ENCODE measurements around the gene ARSG. TPM values are rescaled to one million over a fixed set of nuclear protein-coding genes. Genes with fewer than 3 reads are reported as not detected.

The ARSG gene
- polyA plus RNA-seq, 1 donor (not counting 4 experiments of a cell fraction or from before 2014, with no cell fraction given), result 0.41 TPM

- Histone ChIP-seq H3K9me3 (ENCODE audit: control insufficient read depth, low read depth, low read length) (no peaks in the 10 kb centered on the region), H3K4me3 (ENCODE audit: control insufficient read depth in 2 of 3, extremely low read depth in 1 of 3, insufficient read depth in 2 of 3, low read depth in 1 of 3, low read length in 3 of 3) (no peak overlapping the region), H3K4me1 (ENCODE audit: control insufficient read depth, extremely low read depth, insufficient read depth, low read length) (peaks cover 18% of the 10 kb centered on the region), H3K9ac (ENCODE audit: control insufficient read depth, extremely low read depth, insufficient read depth, low read length) (no peak overlapping the region), H3K4me2 (ENCODE audit: control insufficient read depth, extremely low read depth, insufficient read depth, low read depth, low read length) (no peak overlapping the region), H4K20me1 (ENCODE audit: control insufficient read depth, extremely low read depth, insufficient read depth, low read length) (no peaks in the 10 kb centered on the region), H3K36me3 (ENCODE audit: control insufficient read depth in 2 of 2, extremely low read depth in 1 of 2, insufficient read depth in 2 of 2, low read length in 2 of 2) (no peaks in the 10 kb centered on the region), H2AFZ (ENCODE audit: control insufficient read depth, low read length) (no peak overlapping the region), H3K9me1 (ENCODE audit: control insufficient read depth, extremely low read depth, insufficient read depth, low read length) (no peaks in the 10 kb centered on the region), H3K27me3 (ENCODE audit: control insufficient read depth, extremely low read depth, insufficient read depth, low read length) (peaks cover 31% of the 10 kb centered on the region), H3K27ac (ENCODE audit: control insufficient read depth, insufficient read depth, low read length) (no peak overlapping the region), H3K79me2 (ENCODE audit: control insufficient read depth, insufficient read depth, low read length) (no peaks in the 10 kb centered on the region)
- FAIRE-seq (no peak), DNase-seq (ENCODE audit: low read depth, low spot score) (no peak)
- TF ChIP-seq CTCF (optimal IDR thresholded peaks at IDR 0.05 in 1 of 3, IDR thresholded peaks at IDR 0.05 in 1 of 3, conservative IDR thresholded peaks at IDR 0.05 in 1 of 3; ENCODE audit: extremely low read depth in 1 of 3, insufficient read depth in 2 of 3, low read length in 3 of 3) (no peak), EZH2 (IDR thresholded peaks at IDR 0.05; ENCODE audit: low read length) (no peak)
- dilution Hi-C loops (cut with MboI; ENCODE audit: extremely low pct_ligation_motif_present, low sequenced_read_pairs), result no loop called here
Measured at GRCh38 chr17:68288804-68289203, 2.5 kb upstream of the ARSG start.

GRCh38 chr17:68289473-68289872, 1.8 kb upstream of the ARSG start:
- no peaks in the 10 kb centered on the region for H3K9me3 ChIP-seq (ENCODE audit: control insufficient read depth, low read depth, low read length)
- H3K79me2 ChIP-seq (ENCODE audit: control insufficient read depth, insufficient read depth, low read length), result no peaks in the 10 kb centered on the region
- H3K4me1 ChIP-seq (ENCODE audit: control insufficient read depth, extremely low read depth, insufficient read depth, low read length), result peaks cover 18% of the 10 kb centered on the region
- no peak for TF ChIP-seq CTCF (optimal IDR thresholded peaks at IDR 0.05 in 1 of 3, IDR thresholded peaks at IDR 0.05 in 1 of 3, conservative IDR thresholded peaks at IDR 0.05 in 1 of 3; ENCODE audit: extremely low read depth in 1 of 3, insufficient read depth in 2 of 3, low read length in 3 of 3)
- TF ChIP-seq EZH2 (IDR thresholded peaks at IDR 0.05; ENCODE audit: low read length), result no peak
- H3K9ac ChIP-seq (ENCODE audit: control insufficient read depth, extremely low read depth, insufficient read depth, low read length), result no peak overlapping the region
- FAIRE-seq (no peak), DNase-seq (ENCODE audit: low read depth, low spot score) (no peak)
- no peaks in the 10 kb centered on the region for H3K9me1 ChIP-seq (ENCODE audit: control insufficient read depth, extremely low read depth, insufficient read depth, low read length)
- H4K20me1 ChIP-seq (ENCODE audit: control insufficient read depth, extremely low read depth, insufficient read depth, low read length), result no peaks in the 10 kb centered on the region
- H3K4me2 ChIP-seq (ENCODE audit: control insufficient read depth, extremely low read depth, insufficient read depth, low read depth, low read length), result peak overlapping the region; percentile 58
- H3K36me3 ChIP-seq (ENCODE audit: control insufficient read depth in 2 of 2, extremely low read depth in 1 of 2, insufficient read depth in 2 of 2, low read length in 2 of 2), result no peaks in the 10 kb centered on the region
- no peak overlapping the region for H3K4me3 ChIP-seq (ENCODE audit: control insufficient read depth in 2 of 3, extremely low read depth in 1 of 3, insufficient read depth in 2 of 3, low read depth in 1 of 3, low read length in 3 of 3)
- H3K27ac ChIP-seq (ENCODE audit: control insufficient read depth, insufficient read depth, low read length), result no peak overlapping the region
- H3K27me3 ChIP-seq (ENCODE audit: control insufficient read depth, extremely low read depth, insufficient read depth, low read length), result peaks cover 34% of the 10 kb centered on the region
- dilution Hi-C loops (cut with MboI; ENCODE audit: extremely low pct_ligation_motif_present, low sequenced_read_pairs), result no loop called here
- no peak overlapping the region for H2AFZ ChIP-seq (ENCODE audit: control insufficient read depth, low read length)
